ENCODE measurements around the gene PLAAT2. TPM values are rescaled to one million over a fixed set of nuclear protein-coding genes. Genes with fewer than 3 reads are reported as not detected.

The PLAAT2 gene
- total and polyA plus RNA-seq, 9 of the 15 experiments (the other 6 are each of a cell fraction or from before 2014, with no cell fraction given), result not detected

DNA sequence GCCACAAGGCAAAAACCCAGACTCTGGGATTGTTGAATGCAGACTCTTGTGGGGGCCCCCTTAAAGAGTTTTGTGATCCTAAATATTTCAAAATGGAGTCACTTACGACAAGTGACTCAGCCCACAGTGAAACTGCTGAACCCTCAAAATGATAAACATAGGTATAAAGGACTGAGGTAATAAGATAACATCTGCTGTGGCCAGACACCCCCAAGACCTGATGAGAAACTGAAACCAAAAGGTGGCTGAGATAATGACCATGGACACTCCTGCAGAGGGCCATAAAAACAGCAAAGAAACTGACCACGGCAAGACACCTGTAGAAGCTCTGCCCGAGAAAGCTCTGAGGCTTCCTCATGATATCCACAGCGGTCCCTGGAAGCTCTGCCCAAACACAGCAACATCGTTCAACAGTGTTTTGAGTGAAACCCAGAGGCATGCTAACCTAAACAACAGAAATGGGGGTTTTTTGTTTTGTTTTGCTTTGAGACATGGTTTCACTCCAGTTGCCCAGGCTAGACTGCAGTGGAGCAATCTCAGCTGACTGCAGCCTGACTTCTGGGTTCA lies 28.2 kb downstream of the PLAAT2 start (continued):
- TF ChIP-seq, protein P1, sequence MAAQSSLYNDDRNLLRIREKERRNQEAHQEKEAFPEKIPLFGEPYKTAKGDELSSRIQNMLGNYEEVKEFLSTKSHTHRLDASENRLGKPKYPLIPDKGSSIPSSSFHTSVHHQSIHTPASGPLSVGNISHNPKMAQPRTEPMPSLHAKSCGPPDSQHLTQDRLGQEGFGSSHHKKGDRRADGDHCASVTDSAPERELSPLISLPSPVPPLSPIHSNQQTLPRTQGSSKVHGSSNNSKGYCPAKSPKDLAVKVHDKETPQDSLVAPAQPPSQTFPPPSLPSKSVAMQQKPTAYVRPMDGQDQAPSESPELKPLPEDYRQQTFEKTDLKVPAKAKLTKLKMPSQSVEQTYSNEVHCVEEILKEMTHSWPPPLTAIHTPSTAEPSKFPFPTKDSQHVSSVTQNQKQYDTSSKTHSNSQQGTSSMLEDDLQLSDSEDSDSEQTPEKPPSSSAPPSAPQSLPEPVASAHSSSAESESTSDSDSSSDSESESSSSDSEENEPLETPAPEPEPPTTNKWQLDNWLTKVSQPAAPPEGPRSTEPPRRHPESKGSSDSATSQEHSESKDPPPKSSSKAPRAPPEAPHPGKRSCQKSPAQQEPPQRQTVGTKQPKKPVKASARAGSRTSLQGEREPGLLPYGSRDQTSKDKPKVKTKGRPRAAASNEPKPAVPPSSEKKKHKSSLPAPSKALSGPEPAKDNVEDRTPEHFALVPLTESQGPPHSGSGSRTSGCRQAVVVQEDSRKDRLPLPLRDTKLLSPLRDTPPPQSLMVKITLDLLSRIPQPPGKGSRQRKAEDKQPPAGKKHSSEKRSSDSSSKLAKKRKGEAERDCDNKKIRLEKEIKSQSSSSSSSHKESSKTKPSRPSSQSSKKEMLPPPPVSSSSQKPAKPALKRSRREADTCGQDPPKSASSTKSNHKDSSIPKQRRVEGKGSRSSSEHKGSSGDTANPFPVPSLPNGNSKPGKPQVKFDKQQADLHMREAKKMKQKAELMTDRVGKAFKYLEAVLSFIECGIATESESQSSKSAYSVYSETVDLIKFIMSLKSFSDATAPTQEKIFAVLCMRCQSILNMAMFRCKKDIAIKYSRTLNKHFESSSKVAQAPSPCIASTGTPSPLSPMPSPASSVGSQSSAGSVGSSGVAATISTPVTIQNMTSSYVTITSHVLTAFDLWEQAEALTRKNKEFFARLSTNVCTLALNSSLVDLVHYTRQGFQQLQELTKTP (IDR thresholded peaks at IDR 0.05; ENCODE audit: low read depth in 1 of 2, partially characterized antibody in 2 of 2), result no peak
- TF ChIP-seq, protein P2, sequence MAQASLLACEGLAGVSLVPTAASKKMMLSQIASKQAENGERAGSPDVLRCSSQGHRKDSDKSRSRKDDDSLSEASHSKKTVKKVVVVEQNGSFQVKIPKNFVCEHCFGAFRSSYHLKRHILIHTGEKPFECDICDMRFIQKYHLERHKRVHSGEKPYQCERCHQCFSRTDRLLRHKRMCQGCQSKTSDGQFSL (CRISPR knock-in tag; IDR thresholded peaks at IDR 0.05), result no peak
- TF ChIP-seq, protein P2 (tag; IDR thresholded peaks at IDR 0.05), result peak in 1 of 2 experiments; percentile 99; a peak in 2 of 4 replicates
- TF ChIP-seq ATF7 (IDR thresholded peaks at IDR 0.05) (no peak), ZFX (CRISPR knock-in tag; IDR thresholded peaks at IDR 0.05) (no peak), CEBPG (CRISPR knock-in tag; IDR thresholded peaks at IDR 0.05) (no peak), CEBPG (tag; conservative IDR thresholded peaks at IDR 0.05 in 1 of 2, IDR thresholded peaks at IDR 0.05 in 1 of 2) (peak in 1 of 2 experiments; percentile 68; a peak in 2 of 4 replicates), PHF21A (IDR thresholded peaks at IDR 0.05; ENCODE audit: borderline replicate concordance, low read depth) (no peak), SIX5 (IDR thresholded peaks at IDR 0.05; ENCODE audit: borderline replicate concordance in 1 of 2, insufficient read depth in 1 of 2, low read depth in 1 of 2, low read length in 2 of 2) (no peak), ZNF41 (CRISPR knock-in tag; conservative IDR thresholded peaks at IDR 0.05) (peak; percentile 97), MAZ (CRISPR knock-in tag; conservative IDR thresholded peaks at IDR 0.05 in 1 of 2, IDR thresholded peaks at IDR 0.05 in 1 of 2) (peak in 1 of 2 experiments; percentile 90; a peak in 2 of 4 replicates), ETS2 (tag; IDR thresholded peaks at IDR 0.05; ENCODE audit: borderline replicate concordance, poor library complexity, severe bottlenecking) (peak; percentile 89)
- TF ChIP-seq, protein P3, sequence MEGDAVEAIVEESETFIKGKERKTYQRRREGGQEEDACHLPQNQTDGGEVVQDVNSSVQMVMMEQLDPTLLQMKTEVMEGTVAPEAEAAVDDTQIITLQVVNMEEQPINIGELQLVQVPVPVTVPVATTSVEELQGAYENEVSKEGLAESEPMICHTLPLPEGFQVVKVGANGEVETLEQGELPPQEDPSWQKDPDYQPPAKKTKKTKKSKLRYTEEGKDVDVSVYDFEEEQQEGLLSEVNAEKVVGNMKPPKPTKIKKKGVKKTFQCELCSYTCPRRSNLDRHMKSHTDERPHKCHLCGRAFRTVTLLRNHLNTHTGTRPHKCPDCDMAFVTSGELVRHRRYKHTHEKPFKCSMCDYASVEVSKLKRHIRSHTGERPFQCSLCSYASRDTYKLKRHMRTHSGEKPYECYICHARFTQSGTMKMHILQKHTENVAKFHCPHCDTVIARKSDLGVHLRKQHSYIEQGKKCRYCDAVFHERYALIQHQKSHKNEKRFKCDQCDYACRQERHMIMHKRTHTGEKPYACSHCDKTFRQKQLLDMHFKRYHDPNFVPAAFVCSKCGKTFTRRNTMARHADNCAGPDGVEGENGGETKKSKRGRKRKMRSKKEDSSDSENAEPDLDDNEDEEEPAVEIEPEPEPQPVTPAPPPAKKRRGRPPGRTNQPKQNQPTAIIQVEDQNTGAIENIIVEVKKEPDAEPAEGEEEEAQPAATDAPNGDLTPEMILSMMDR (IDR thresholded peaks at IDR 0.05 in 2 of 3, conservative IDR thresholded peaks at IDR 0.05 in 1 of 3; ENCODE audit: insufficient read depth in 2 of 3, low read depth in 1 of 3, low read length in 3 of 3), result no peak
- TF ChIP-seq, protein P4, sequence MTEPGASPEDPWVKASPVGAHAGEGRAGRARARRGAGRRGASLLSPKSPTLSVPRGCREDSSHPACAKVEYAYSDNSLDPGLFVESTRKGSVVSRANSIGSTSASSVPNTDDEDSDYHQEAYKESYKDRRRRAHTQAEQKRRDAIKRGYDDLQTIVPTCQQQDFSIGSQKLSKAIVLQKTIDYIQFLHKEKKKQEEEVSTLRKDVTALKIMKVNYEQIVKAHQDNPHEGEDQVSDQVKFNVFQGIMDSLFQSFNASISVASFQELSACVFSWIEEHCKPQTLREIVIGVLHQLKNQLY (CRISPR knock-in tag; conservative IDR thresholded peaks at IDR 0.05), result no peak
- TF ChIP-seq, protein P5, sequence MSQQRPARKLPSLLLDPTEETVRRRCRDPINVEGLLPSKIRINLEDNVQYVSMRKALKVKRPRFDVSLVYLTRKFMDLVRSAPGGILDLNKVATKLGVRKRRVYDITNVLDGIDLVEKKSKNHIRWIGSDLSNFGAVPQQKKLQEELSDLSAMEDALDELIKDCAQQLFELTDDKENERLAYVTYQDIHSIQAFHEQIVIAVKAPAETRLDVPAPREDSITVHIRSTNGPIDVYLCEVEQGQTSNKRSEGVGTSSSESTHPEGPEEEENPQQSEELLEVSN (IDR thresholded peaks at IDR 0.05; ENCODE audit: borderline replicate concordance in 1 of 2, extremely low read depth in 1 of 2, insufficient read depth in 1 of 2, insufficient read length in 1 of 2, low read depth in 1 of 2, low read length in 1 of 2, poor library complexity in 1 of 2, severe bottlenecking in 1 of 2), result no peak

All from K562 (cell line).